Breast epithelium (tissue), 4 donors: ENCODE measurements around the gene LBX2. TPM values are rescaled to one million over a fixed set of nuclear protein-coding genes. Genes with fewer than 3 reads are reported as not detected.

Source experiments
- DNase-seq, 2 donors: peaks; one replicate each; pipeline ENCODE4 v3.0.0-alpha.2; 2019; ENCODE audit warnings: low spot score in 2 of 2
- H3K27ac ChIP-seq, 2 donors: fragments of 200-600 bp; sonication (generic) in 1 of 2; one replicate each; pipeline ENCODE4 v1.5.1; 2016 to 2019; ENCODE audit warnings: mild to moderate bottlenecking in 1 of 2
- H3K27me3 ChIP-seq, 2 donors: fragments of 200-600 bp; sonication (generic) in 1 of 2; one replicate each; pipeline versions ENCODE4 v1.5.1 to v1.6.0; 2017 to 2019; ENCODE audit warnings: control low read depth in 1 of 2, mild to moderate bottlenecking in 1 of 2
- H3K36me3 ChIP-seq: fragments of 200-600 bp; one replicate; pipeline ENCODE4 v1.5.1; 2019
- H3K4me1 ChIP-seq, 2 donors: fragments of 200-600 bp; sonication (generic); one replicate each; pipeline ENCODE4 v1.5.1; 2016 to 2019; ENCODE audit warnings: control low read depth in 1 of 2
- H3K4me3 ChIP-seq, 3 donors: fragments of 200-600 bp; sonication (generic); 1 replicate in 2 of 3; 2 replicates in 1 of 3; pipeline ENCODE4 v1.5.1; 2016 to 2019; ENCODE audit warnings: mild to moderate bottlenecking in 3 of 3, moderate library complexity in 2 of 3
- H3K9me3 ChIP-seq, 2 donors: fragments of 200-600 bp; sonication (generic) in 1 of 2; one replicate each; pipeline ENCODE4 v1.5.1; 2016 to 2019; ENCODE audit warnings: control low read depth in 1 of 2
- POLR2A ChIP-seq: fragments of 450-650 bp; IDR thresholded peaks from one replicate; pipeline ENCODE4 v1.6.1; 2016; ENCODE audit warnings: antibody characterized with exemption, mild to moderate bottlenecking, moderate library complexity
- POLR2AphosphoS5 ChIP-seq, 3 donors: sonication (generic); formaldehyde crosslinking; IDR thresholded peaks; one replicate each; pipeline ENCODE4 v1.6.1; 2017; ENCODE audit warnings: antibody characterized with exemption in 3 of 3
- intact Hi-C: fragments of 100-400 bp; cut with DNase I; formaldehyde crosslinking; loops from one replicate; pipeline ENCODE4 v1.15.1; 2023; ENCODE audit warnings: low total_unique reads
- total RNA-seq, 3 donors: library from RNA; depleted of rRNA; stranded (reverse); fragments of >200 nt; gene quantifications; one replicate each; pipeline ENCODE4 v1.1.0, GENCODE V29; 2016
- TF ChIP-seq, protein P1 (sequence below), 3 donors: fragments of 450-650 bp; IDR thresholded peaks; one replicate each; pipeline ENCODE4 v1.5.1; 2016 to 2017; ENCODE audit warnings: antibody characterized with exemption in 3 of 3, mild to moderate bottlenecking in 3 of 3, moderate library complexity in 3 of 3

Gene LBX2
- total RNA-seq, 3 donors from 2014 or later = 0.29 to 4.6 (median 1.3) TPM

DNA sequence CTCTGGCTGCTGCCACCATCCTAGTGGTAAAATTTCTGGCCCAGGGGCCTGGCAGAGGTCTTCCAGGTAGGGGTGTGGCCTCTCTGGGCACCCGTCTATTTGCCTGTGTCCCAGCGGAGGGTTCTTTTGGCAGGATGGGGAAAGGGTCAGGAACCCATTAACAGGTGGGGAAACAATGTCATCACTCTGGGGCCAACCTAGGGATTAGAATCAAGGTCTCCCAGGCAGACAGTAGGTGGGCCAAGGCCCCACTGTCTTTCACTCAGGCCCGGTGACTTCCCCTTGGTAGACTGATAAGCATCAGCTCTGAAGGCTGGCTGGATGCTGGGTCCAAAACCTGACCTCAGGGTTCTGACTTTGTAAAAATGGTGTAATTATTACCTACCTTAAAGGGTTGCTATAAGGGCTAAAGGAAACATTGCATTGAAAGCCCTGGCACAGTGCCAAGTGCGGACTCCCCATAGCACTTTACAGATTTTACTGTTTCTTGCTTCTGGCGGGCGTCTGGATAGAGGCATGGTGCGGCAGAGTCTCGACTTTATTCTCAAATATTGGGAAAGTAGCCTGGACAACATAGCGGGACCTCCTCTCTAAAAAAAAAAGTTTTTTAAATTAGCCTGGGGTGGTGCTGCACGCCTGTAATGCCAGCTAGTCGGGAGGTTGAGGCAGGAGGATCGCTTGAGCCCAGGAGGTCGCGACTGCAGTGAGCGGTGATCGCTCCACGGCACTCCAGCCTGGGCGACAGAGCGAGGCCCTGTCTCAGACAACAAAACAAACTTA, 2.2 kb downstream of the LBX2 start:
- TF ChIP-seq, protein P1, sequence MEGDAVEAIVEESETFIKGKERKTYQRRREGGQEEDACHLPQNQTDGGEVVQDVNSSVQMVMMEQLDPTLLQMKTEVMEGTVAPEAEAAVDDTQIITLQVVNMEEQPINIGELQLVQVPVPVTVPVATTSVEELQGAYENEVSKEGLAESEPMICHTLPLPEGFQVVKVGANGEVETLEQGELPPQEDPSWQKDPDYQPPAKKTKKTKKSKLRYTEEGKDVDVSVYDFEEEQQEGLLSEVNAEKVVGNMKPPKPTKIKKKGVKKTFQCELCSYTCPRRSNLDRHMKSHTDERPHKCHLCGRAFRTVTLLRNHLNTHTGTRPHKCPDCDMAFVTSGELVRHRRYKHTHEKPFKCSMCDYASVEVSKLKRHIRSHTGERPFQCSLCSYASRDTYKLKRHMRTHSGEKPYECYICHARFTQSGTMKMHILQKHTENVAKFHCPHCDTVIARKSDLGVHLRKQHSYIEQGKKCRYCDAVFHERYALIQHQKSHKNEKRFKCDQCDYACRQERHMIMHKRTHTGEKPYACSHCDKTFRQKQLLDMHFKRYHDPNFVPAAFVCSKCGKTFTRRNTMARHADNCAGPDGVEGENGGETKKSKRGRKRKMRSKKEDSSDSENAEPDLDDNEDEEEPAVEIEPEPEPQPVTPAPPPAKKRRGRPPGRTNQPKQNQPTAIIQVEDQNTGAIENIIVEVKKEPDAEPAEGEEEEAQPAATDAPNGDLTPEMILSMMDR (IDR thresholded peaks at IDR 0.05) = no peak
- TF ChIP-seq POLR2AphosphoS5 (IDR thresholded peaks at IDR 0.05) (no peak), POLR2A (no peak)
- Histone ChIP-seq H3K4me3 (peak overlapping the region; percentile 31 to 70 (median 55)), H3K9me3 (no peaks in the 10 kb centered on the region), H3K4me1 (peaks cover 0 to 3% of the 10 kb centered on the region in 2 donors), H3K27me3 (peaks cover 6 to 7% of the 10 kb centered on the region in 2 donors), H3K36me3 (peaks cover 3% of the 10 kb centered on the region), H3K27ac (no peak overlapping the region)
- DNase-seq = no peak
- intact Hi-C loops = no loop called here

DNA sequence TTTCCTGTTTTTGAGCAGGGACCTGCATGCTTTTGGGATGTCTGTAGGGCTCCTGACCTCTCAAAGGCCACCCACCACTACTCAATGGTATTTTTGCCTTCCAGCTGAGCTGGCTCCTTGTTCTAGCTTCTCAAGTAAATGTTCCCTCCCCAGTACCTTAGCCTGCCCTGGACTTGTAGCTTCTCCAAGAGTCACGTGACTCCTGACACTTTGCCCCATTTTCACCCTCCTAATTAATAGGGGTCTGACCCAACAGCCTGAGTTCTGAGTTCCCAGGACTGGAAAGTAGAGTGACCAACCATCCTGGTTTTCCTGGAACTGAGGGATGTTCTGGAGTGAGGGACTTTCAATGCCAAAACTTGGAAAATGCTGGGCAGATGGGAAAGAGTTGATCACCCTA, 4.0 kb downstream of the LBX2 start:
- no peaks in the 10 kb centered on the region for H3K9me3 ChIP-seq
- intact Hi-C loops = no loop called here

DNA sequence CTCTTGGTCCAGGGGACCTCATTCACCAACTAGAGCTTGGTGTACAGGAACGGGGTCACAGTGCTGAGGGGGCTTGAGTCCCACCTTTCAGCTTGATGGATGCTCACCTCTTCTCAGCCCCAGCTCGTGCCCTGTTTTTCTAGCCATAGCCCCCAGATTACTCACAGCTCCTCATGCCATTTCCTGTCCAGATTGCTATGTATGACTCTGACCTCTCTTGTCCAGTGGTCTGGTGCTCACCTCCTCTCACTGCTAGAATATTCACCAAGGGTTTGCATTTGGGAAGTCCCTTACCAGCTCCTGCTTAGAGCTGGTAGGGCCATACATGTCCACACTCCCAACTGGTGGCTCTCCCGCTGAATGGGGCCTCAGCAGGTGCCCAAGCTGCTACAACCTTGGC, 5.9 kb downstream of the LBX2 start:
- Histone ChIP-seq H3K4me1 (no peaks in the 10 kb centered on the region), H3K4me3 (no peak overlapping the region), H3K27me3 (peaks cover 0 to 6% of the 10 kb centered on the region in 2 donors), H3K36me3 (peaks cover 3% of the 10 kb centered on the region), H3K27ac (no peak overlapping the region), H3K9me3 (no peaks in the 10 kb centered on the region)
- DNase-seq = no peak
- intact Hi-C loops = no loop called here
- TF ChIP-seq, protein P1 (IDR thresholded peaks at IDR 0.05) = no peak
- TF ChIP-seq POLR2AphosphoS5 (IDR thresholded peaks at IDR 0.05) (no peak), POLR2A (no peak)

More for the DNA sequence above, 4.0 kb downstream of the LBX2 start:
- Histone ChIP-seq H3K27ac (no peak overlapping the region), H3K27me3 (peaks cover 6 to 7% of the 10 kb centered on the region in 2 donors), H3K4me1 (peaks cover 0 to 3% of the 10 kb centered on the region in 2 donors), H3K4me3 (no peak overlapping the region), H3K36me3 (peaks cover 3% of the 10 kb centered on the region)
- TF ChIP-seq, protein P1 (IDR thresholded peaks at IDR 0.05) = no peak
- TF ChIP-seq POLR2AphosphoS5 (IDR thresholded peaks at IDR 0.05) (no peak), POLR2A (no peak)
- no peak for DNase-seq

DNA sequence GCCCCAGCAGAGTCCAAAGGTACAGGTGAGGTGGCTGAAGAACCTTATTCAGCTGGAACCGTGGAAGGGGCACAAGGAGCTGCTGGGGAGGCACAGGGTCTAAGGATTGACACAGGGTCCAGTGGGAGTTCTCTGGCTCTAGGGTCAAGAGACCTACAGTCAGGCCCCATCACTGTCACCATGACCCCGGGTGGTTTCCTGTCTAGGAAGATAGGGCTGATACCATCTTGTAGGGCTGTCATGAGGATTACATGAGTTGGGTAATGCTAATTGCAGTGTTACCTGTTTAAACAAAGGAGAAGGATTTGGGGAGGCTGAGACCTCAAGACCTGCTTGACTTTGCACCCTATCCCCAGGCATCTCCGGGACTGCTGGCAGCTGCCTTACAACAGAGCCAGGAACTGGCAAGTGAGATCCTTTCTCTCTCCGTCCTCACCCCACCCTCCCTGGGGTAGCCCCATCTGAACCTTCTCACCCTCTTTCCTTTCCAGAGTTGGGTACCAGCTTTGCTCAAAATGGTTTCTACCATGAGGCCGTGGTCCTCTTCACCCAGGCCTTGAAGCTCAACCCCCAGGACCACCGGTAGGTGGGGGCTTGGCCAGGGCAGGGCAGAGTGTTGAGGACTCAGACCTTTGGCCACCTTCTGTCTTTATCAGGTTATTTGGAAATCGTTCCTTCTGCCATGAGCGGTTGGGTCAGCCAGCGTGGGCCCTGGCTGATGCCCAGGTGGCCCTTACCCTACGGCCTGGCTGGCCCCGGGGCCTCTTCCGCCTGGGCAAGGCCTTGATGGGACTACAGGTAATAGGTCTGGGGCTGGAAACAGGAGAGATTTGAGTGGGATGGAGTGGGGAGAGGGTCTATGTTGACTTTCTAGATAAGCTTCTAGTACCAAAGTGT, 7.5 kb downstream of the LBX2 start:
- H3K9me3 ChIP-seq = no peaks in the 10 kb centered on the region
- no peaks in the 10 kb centered on the region for H3K27me3 ChIP-seq
- no peaks in the 10 kb centered on the region for H3K4me1 ChIP-seq
- H3K36me3 ChIP-seq = peaks cover 3% of the 10 kb centered on the region
- H3K27ac ChIP-seq = no peak overlapping the region
- DNase-seq = no peak
- intact Hi-C loops = no loop called here
- H3K4me3 ChIP-seq = no peak overlapping the region
- TF ChIP-seq POLR2AphosphoS5 (IDR thresholded peaks at IDR 0.05) (no peak), POLR2A (no peak)
- TF ChIP-seq, protein P1 (IDR thresholded peaks at IDR 0.05) = no peak

DNA sequence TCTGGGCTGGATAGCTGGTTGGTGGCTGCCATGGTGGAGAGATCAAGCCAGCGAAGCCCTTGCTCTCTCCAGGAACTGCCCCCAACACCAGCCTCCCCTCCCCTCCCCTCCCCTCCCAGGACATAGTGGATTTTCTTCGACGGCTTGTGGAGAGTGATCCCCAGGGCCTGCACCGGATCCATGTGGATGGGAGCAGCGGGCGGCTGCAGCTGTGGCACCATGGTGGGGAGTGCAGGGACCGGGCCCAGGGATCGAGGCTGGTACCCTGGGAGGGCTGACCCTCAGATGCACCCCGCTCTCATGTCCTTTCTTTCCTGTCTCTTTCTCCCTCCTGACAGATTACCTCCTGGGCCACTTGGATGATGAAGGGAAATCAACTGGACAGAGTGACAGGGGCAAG, 9.5 kb downstream of the LBX2 start:
- Histone ChIP-seq H3K36me3 (peaks cover 3% of the 10 kb centered on the region), H3K4me1 (no peaks in the 10 kb centered on the region), H3K9me3 (no peaks in the 10 kb centered on the region), H3K27me3 (no peaks in the 10 kb centered on the region), H3K4me3 (no peak overlapping the region), H3K27ac (no peak overlapping the region)
- TF ChIP-seq POLR2AphosphoS5 (IDR thresholded peaks at IDR 0.05) (no peak), POLR2A (no peak)
- TF ChIP-seq, protein P1 (IDR thresholded peaks at IDR 0.05) = no peak
- intact Hi-C loops = no loop called here
- DNase-seq = no peak
